Measurements from ENCODE around the gene MAD1L1.

DNA sequence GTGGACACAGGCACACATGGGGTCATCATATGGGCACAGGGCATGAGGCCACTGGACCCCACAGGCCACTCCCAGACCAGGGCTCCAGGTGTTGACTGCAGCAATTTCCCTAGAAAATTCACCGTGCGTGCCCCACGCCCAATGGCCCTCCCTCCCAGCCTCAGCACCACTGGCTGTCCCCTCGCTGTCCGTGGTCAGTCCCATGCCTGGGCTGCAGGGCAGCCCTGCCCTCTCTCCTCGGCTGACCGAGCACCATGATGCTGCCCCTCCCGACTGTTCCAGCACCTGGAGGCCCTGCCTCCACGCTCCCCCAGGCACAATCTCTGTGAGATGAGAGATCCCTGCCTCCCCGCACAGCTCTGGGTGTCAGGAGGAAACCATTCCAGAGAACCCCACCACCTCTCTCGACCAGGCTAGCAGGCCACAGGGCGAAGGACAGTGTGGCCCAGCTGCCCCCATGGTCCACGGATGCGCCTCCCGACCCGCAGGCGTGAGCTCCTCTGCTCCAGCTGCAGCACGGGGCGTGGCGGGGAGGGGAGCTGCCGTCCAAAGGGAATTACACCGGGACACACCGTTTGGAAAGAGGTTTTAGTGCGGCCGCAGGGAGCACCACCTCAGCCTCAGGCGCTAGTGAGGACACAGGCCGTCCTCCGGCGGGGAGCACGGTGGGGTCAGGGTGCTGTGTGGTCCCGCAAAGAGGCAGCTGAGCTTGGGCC lies 21.8 kb upstream of the MAD1L1 start:
- TF ChIP-seq, protein P1, sequence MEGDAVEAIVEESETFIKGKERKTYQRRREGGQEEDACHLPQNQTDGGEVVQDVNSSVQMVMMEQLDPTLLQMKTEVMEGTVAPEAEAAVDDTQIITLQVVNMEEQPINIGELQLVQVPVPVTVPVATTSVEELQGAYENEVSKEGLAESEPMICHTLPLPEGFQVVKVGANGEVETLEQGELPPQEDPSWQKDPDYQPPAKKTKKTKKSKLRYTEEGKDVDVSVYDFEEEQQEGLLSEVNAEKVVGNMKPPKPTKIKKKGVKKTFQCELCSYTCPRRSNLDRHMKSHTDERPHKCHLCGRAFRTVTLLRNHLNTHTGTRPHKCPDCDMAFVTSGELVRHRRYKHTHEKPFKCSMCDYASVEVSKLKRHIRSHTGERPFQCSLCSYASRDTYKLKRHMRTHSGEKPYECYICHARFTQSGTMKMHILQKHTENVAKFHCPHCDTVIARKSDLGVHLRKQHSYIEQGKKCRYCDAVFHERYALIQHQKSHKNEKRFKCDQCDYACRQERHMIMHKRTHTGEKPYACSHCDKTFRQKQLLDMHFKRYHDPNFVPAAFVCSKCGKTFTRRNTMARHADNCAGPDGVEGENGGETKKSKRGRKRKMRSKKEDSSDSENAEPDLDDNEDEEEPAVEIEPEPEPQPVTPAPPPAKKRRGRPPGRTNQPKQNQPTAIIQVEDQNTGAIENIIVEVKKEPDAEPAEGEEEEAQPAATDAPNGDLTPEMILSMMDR (IDR thresholded peaks at IDR 0.05 in 2 of 3, conservative IDR thresholded peaks at IDR 0.05 in 1 of 3; ENCODE audit: borderline replicate concordance in 1 of 3, insufficient read depth in 1 of 3, low read depth in 2 of 3, low read length in 2 of 3): no peak
- TF ChIP-seq JUND (IDR thresholded peaks at IDR 0.05) (no peak), EZH2phosphoT487 (IDR thresholded peaks at IDR 0.05; ENCODE audit: borderline replicate concordance) (no peak), POLR2A (IDR thresholded peaks at IDR 0.05; ENCODE audit: borderline replicate concordance, extremely low read depth, insufficient read depth, insufficient read length) (no peak), POLR2AphosphoS5 (IDR thresholded peaks at IDR 0.05; ENCODE audit: low read depth, low read length) (no peak), SP1 (IDR thresholded peaks at IDR 0.05; ENCODE audit: low read depth) (no peak), ZFX (IDR thresholded peaks at IDR 0.05) (no peak), YY1 (IDR thresholded peaks at IDR 0.05; ENCODE audit: extremely low read depth, insufficient replicate concordance, low read depth, low read length) (no peak)
- TF ChIP-seq, protein P2, sequence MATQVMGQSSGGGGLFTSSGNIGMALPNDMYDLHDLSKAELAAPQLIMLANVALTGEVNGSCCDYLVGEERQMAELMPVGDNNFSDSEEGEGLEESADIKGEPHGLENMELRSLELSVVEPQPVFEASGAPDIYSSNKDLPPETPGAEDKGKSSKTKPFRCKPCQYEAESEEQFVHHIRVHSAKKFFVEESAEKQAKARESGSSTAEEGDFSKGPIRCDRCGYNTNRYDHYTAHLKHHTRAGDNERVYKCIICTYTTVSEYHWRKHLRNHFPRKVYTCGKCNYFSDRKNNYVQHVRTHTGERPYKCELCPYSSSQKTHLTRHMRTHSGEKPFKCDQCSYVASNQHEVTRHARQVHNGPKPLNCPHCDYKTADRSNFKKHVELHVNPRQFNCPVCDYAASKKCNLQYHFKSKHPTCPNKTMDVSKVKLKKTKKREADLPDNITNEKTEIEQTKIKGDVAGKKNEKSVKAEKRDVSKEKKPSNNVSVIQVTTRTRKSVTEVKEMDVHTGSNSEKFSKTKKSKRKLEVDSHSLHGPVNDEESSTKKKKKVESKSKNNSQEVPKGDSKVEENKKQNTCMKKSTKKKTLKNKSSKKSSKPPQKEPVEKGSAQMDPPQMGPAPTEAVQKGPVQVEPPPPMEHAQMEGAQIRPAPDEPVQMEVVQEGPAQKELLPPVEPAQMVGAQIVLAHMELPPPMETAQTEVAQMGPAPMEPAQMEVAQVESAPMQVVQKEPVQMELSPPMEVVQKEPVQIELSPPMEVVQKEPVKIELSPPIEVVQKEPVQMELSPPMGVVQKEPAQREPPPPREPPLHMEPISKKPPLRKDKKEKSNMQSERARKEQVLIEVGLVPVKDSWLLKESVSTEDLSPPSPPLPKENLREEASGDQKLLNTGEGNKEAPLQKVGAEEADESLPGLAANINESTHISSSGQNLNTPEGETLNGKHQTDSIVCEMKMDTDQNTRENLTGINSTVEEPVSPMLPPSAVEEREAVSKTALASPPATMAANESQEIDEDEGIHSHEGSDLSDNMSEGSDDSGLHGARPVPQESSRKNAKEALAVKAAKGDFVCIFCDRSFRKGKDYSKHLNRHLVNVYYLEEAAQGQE (IDR thresholded peaks at IDR 0.05; ENCODE audit: low read depth): no peak
- TF ChIP-seq, protein P3, sequence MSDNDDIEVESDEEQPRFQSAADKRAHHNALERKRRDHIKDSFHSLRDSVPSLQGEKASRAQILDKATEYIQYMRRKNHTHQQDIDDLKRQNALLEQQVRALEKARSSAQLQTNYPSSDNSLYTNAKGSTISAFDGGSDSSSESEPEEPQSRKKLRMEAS (IDR thresholded peaks at IDR 0.05): no peak
- TF ChIP-seq, protein P4, sequence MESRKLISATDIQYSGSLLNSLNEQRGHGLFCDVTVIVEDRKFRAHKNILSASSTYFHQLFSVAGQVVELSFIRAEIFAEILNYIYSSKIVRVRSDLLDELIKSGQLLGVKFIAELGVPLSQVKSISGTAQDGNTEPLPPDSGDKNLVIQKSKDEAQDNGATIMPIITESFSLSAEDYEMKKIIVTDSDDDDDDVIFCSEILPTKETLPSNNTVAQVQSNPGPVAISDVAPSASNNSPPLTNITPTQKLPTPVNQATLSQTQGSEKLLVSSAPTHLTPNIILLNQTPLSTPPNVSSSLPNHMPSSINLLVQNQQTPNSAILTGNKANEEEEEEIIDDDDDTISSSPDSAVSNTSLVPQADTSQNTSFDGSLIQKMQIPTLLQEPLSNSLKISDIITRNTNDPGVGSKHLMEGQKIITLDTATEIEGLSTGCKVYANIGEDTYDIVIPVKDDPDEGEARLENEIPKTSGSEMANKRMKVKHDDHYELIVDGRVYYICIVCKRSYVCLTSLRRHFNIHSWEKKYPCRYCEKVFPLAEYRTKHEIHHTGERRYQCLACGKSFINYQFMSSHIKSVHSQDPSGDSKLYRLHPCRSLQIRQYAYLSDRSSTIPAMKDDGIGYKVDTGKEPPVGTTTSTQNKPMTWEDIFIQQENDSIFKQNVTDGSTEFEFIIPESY (IDR thresholded peaks at IDR 0.05; ENCODE audit: extremely low read depth, insufficient replicate concordance, low read length): no peak
